Keratinocyte (primary cell): ENCODE results near the gene ATCAY. TPM values are rescaled to one million over a fixed set of nuclear protein-coding genes. Genes with fewer than 3 reads are reported as not detected.

Source experiments
- DNase-seq: peaks from one replicate; pipeline ENCODE4 v3.0.0-alpha.2; 2011; ENCODE audit warnings: low read depth, missing footprints, low spot score
- FAIRE-seq: peaks from 2 replicates; lab custom pipeline; 2011; peaks lifted over from hg19 to GRCh38; lab: Jason Lieb, UNC
- H2AFZ ChIP-seq: 2 replicates; pipeline ENCODE4 v1.6.0; 2012; ENCODE audit warnings: low read length, control low read depth, inconsistent platforms; ENCODE audit not compliant: control insufficient read depth
- H3K27ac ChIP-seq: 2 replicates; pipeline ENCODE4 v1.5.1; 2011; ENCODE audit warnings: low read length; ENCODE audit not compliant: control insufficient read depth, insufficient read depth
- H3K27me3 ChIP-seq: 3 replicates; pipeline ENCODE4 v1.6.0; 2011; ENCODE audit warnings: low read length; ENCODE audit not compliant: control insufficient read depth, insufficient read depth; ENCODE audit errors: extremely low read depth
- H3K36me3 ChIP-seq, 2 experiments: 2 replicates in 1 of 2; 3 replicates in 1 of 2; pipeline ENCODE4 v1.5.1; 2011; ENCODE audit warnings: low read length in 2 of 2, mild to moderate bottlenecking in 1 of 2; ENCODE audit not compliant: control insufficient read depth in 2 of 2, insufficient read depth in 2 of 2; ENCODE audit errors: extremely low read depth in 1 of 2
- H3K4me1 ChIP-seq: 3 replicates; pipeline ENCODE4 v1.5.1; 2011; ENCODE audit warnings: low read length; ENCODE audit not compliant: control insufficient read depth, insufficient read depth; ENCODE audit errors: extremely low read depth
- H3K4me2 ChIP-seq: 3 replicates; pipeline ENCODE4 v1.6.0; 2011; ENCODE audit warnings: low read depth, low read length; ENCODE audit not compliant: control insufficient read depth, insufficient read depth; ENCODE audit errors: extremely low read depth
- H3K4me3 ChIP-seq, 3 experiments: fragments of 200-600 bp in 1 of 3; sonication (generic) in 1 of 3; 2 replicates in 2 of 3; 3 replicates in 1 of 3; pipeline ENCODE4 v1.5.1; 2011 to 2016; ENCODE audit warnings: low read length in 3 of 3, mild to moderate bottlenecking in 3 of 3, control low read depth in 2 of 3, inconsistent platforms in 1 of 3, low read depth in 1 of 3, mixed read lengths in 1 of 3, mixed run types in 1 of 3, moderate library complexity in 1 of 3; ENCODE audit not compliant: control insufficient read depth in 2 of 3, insufficient read depth in 2 of 3; ENCODE audit errors: extremely low read depth in 1 of 3
- H3K79me2 ChIP-seq: 2 replicates; pipeline ENCODE4 v1.6.0; 2012; ENCODE audit warnings: low read length; ENCODE audit not compliant: control insufficient read depth, insufficient read depth
- H3K9ac ChIP-seq: 3 replicates; pipeline ENCODE4 v1.6.0; 2011; ENCODE audit warnings: low read length; ENCODE audit not compliant: control insufficient read depth, insufficient read depth; ENCODE audit errors: extremely low read depth
- H3K9me1 ChIP-seq: 3 replicates; pipeline ENCODE4 v1.6.0; 2011; ENCODE audit warnings: low read length; ENCODE audit not compliant: control insufficient read depth, insufficient read depth; ENCODE audit errors: extremely low read depth
- H3K9me3 ChIP-seq: 2 replicates; pipeline ENCODE4 v1.5.1; 2012; ENCODE audit warnings: low read depth, low read length; ENCODE audit not compliant: control insufficient read depth
- H4K20me1 ChIP-seq: 3 replicates; pipeline ENCODE4 v1.6.0; 2011; ENCODE audit warnings: low read length; ENCODE audit not compliant: control insufficient read depth, insufficient read depth; ENCODE audit errors: extremely low read depth
- CTCF ChIP-seq, 3 experiments: IDR thresholded peaks in 1 of 3; conservative IDR thresholded peaks in 1 of 3; optimal IDR thresholded peaks in 1 of 3; 2 replicates in 2 of 3; 3 replicates in 1 of 3; pipeline versions ENCODE3 to v1.5.1; 2011; ENCODE audit warnings: low read length in 3 of 3, mild to moderate bottlenecking in 3 of 3, moderate library complexity in 2 of 3, control low read depth in 1 of 3, inconsistent platforms in 1 of 3; ENCODE audit not compliant: insufficient read depth in 2 of 3; ENCODE audit errors: extremely low read depth in 1 of 3
- EZH2 ChIP-seq: IDR thresholded peaks from one replicate; pipeline ENCODE4 v1.6.1; 2012; ENCODE audit warnings: inconsistent platforms, mild to moderate bottlenecking, low read length, moderate library complexity
- dilution Hi-C: fragments of 300-500 bp; cut with MboI; formaldehyde crosslinking; loops from one replicate; pipeline ENCODE4 v1.7.0; 2020; ENCODE audit warnings: low sequenced_read_pairs; ENCODE audit not compliant: extremely low pct_ligation_motif_present
- polyA plus RNA-seq, 5 experiments: library from polyadenylated mRNA; depleted of rRNA in 3 of 5; stranded (reverse) in 3 of 5; stranded (forward) in 1 of 5; unstranded in 1 of 5; fragments of >200 nt; gene quantifications; 1 replicate in 1 of 5; 2 replicates in 3 of 5; 3 replicates in 1 of 5; pipeline versions ENCODE4 v1.2.1 to v1.2.3, GENCODE V29; 2011 to 2012; ENCODE audit warnings: missing spikeins in 2 of 5, low read depth in 1 of 5, low replicate concordance in 1 of 5

The ATCAY gene
- polyA plus RNA-seq, 1 donor (not counting 4 experiments of a cell fraction or from before 2014, with no cell fraction given) = not detected

DNA sequence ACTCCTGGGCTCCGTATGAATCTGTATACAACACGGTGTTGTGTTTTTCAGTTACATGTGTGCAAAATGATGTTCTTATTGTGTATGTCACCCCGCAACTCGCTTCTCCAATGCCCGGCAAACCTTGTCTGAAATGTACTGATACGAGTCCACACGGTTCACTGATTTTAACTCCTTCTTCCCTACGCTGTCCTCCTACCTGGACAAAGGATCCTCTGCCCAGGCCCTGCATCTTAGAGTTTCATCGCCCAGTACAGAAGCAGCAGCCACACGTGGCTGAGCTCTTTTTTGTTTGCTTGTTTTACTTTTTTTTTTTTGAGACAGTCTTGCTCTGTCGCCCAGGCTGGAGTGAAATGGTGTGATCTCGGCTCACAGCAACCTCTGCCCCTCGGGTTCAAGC is 40.5 kb upstream of the ATCAY start:
- FAIRE-seq (no peak), DNase-seq (no peak)
- Histone ChIP-seq H2AFZ (no peak overlapping the region), H3K79me2 (no peaks in the 10 kb centered on the region), H3K27ac (no peak overlapping the region), H3K9me1 (no peaks in the 10 kb centered on the region), H3K4me3 (no peak overlapping the region), H3K4me1 (no peaks in the 10 kb centered on the region), H3K27me3 (peaks cover 42% of the 10 kb centered on the region), H3K4me2 (no peak overlapping the region), H3K9me3 (peaks cover 9% of the 10 kb centered on the region), H4K20me1 (peaks cover 6% of the 10 kb centered on the region), H3K36me3 (no peaks in the 10 kb centered on the region), H3K9ac (no peak overlapping the region)
- dilution Hi-C loops = no loop called here
- TF ChIP-seq EZH2 (no peak), CTCF (optimal IDR thresholded peaks at IDR 0.05 in 1 of 3, IDR thresholded peaks at IDR 0.05 in 1 of 3, conservative IDR thresholded peaks at IDR 0.05 in 1 of 3; ENCODE audit: extremely low read depth in 1 of 3, insufficient read depth in 2 of 3, low read length in 3 of 3) (no peak)

DNA sequence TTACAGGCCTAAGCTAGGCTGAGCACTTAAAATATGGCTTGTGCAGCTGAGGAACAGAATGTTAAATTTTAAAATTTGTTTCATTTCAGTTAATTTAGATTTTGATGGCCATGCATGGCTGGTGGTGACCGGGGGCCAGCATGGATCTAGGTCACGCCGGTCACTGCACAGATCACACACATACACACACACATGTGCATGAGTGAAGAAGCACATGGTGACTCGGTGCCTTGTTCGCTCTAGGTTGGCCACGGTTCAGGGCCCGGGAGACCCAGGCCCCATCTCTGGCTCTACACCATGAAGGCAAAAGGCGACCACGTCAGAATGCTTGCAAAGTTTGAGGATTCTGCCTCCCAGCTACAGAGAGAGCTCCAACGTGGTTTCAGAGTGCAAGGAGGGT is 39.7 kb upstream of the ATCAY start:
- H3K27ac ChIP-seq = no peak overlapping the region
- no peaks in the 10 kb centered on the region for H3K36me3 ChIP-seq
- DNase-seq = no peak
- H3K9ac ChIP-seq = no peak overlapping the region
- H4K20me1 ChIP-seq = peaks cover 6% of the 10 kb centered on the region
- no peak for FAIRE-seq
- no peaks in the 10 kb centered on the region for H3K4me1 ChIP-seq
- H2AFZ ChIP-seq = no peak overlapping the region
- no peak for TF ChIP-seq EZH2
- TF ChIP-seq CTCF (optimal IDR thresholded peaks at IDR 0.05 in 1 of 3, IDR thresholded peaks at IDR 0.05 in 1 of 3, conservative IDR thresholded peaks at IDR 0.05 in 1 of 3; ENCODE audit: extremely low read depth in 1 of 3, insufficient read depth in 2 of 3, low read length in 3 of 3) = no peak
- no peaks in the 10 kb centered on the region for H3K9me1 ChIP-seq
- H3K27me3 ChIP-seq = peaks cover 45% of the 10 kb centered on the region
- no peak overlapping the region for H3K4me2 ChIP-seq
- H3K79me2 ChIP-seq = no peaks in the 10 kb centered on the region
- H3K4me3 ChIP-seq = no peak overlapping the region
- H3K9me3 ChIP-seq = peaks cover 9% of the 10 kb centered on the region
- dilution Hi-C loops = no loop called here
